ENCODE data around the gene FOXO3.

- TF ChIP-seq POLR2AphosphoS5 (IDR thresholded peaks at IDR 0.05; ENCODE audit: low read depth, low read length) (no peak), HOXD1 (CRISPR knock-in tag; IDR thresholded peaks at IDR 0.05) (no peak), ATF6 (CRISPR knock-in tag; conservative IDR thresholded peaks at IDR 0.05) (no peak), JUND (CRISPR knock-in tag; IDR thresholded peaks at IDR 0.05) (no peak), HBP1 (CRISPR knock-in tag; IDR thresholded peaks at IDR 0.05; ENCODE audit: low read depth) (no peak), ZNF251 (CRISPR knock-in tag; IDR thresholded peaks at IDR 0.05) (no peak), NR2C2 (CRISPR knock-in tag; IDR thresholded peaks at IDR 0.05; ENCODE audit: borderline replicate concordance) (no peak)
Observed at GRCh38 chr6:108526739-108527174, 34.0 kb upstream of the FOXO3 start.
